GM19397 (cell line): ENCODE measurements around the gene DNAJC21.
"Not testable (repeated sequence)": the region's sequence is repeated elsewhere in the genome, so short reads cannot be mapped to it uniquely, and the experiment has no call there.

Experiments used
- ATAC-seq: cut with Tn5 transposase; IDR thresholded peaks from one replicate; pipeline ENCODE4 v1.9.1; 2021; ENCODE audit warnings: mild to moderate bottlenecking, moderate library complexity; ENCODE audit not compliant: unreplicated experiment

Gene DNAJC21

GRCh38 chr5:34923256-34923655, 6.1 kb upstream of the DNAJC21 start:
- ATAC-seq = not testable (repeated sequence)

- ATAC-seq = no peak
Measured at GRCh38 chr5:34923694-34924461, 5.5 kb upstream of the DNAJC21 start.

GRCh38 chr5:34924462-34924765, 4.9 kb upstream of the DNAJC21 start:
- ATAC-seq = no peak

- no peak for ATAC-seq
Measured at GRCh38 chr5:34926318-34926888, 3.0 kb upstream of the DNAJC21 start.

GRCh38 chr5:34927785-34928184, 1.6 kb upstream of the DNAJC21 start:
- no peak for ATAC-seq

GRCh38 chr5:34928267-34928666, 1.1 kb upstream of the DNAJC21 start:
- ATAC-seq = no peak

GRCh38 chr5:34929720-34930461, 532 bp downstream of the DNAJC21 start:
- peak; percentile 74 for ATAC-seq

GRCh38 chr5:34930462-34930844, 1.1 kb downstream of the DNAJC21 start:
- no peak for ATAC-seq

- ATAC-seq = no peak
Measured at GRCh38 chr5:34930870-34931269, 1.5 kb downstream of the DNAJC21 start.

GRCh38 chr5:34932947-34933346, 3.6 kb downstream of the DNAJC21 start:
- no peak for ATAC-seq

- ATAC-seq = no peak
Measured at GRCh38 chr5:34941936-34942335, 12.6 kb downstream of the DNAJC21 start.

- ATAC-seq = no peak
Measured at GRCh38 chr5:34944044-34944443, 14.7 kb downstream of the DNAJC21 start.

GRCh38 chr5:34944460-34945047, 15.2 kb downstream of the DNAJC21 start:
- ATAC-seq = no peak

- no peak for ATAC-seq
Measured at GRCh38 chr5:34957321-34957720, 28.0 kb downstream of the DNAJC21 start.

- ATAC-seq = no peak
Measured at GRCh38 chr5:34957857-34958690, 28.7 kb downstream of the DNAJC21 start.

- ATAC-seq = peak; percentile 91
Measured at GRCh38 chr5:34959323-34959722, 30.0 kb downstream of the DNAJC21 start.

- ATAC-seq = no peak
Measured at GRCh38 chr5:34967540-34967939, 38.2 kb downstream of the DNAJC21 start.

GRCh38 chr5:34968258-34968657, 38.9 kb downstream of the DNAJC21 start:
- no peak for ATAC-seq

GRCh38 chr5:34970552-34970951, 41.2 kb downstream of the DNAJC21 start:
- ATAC-seq = no peak

GRCh38 chr5:34971655-34972054, 42.3 kb downstream of the DNAJC21 start:
- not testable (repeated sequence) for ATAC-seq

- ATAC-seq = no peak
Measured at GRCh38 chr5:34976347-34976746, 47.0 kb downstream of the DNAJC21 start.
